SIG-M5 treated with dmso at 0.1 percent for 504 hours (cell line): ENCODE measurements around the gene MAD1L1.

Experiments
- DNase-seq: peaks from one replicate; lab custom pipeline; 2025; ENCODE audit not compliant: unreplicated experiment; lab: John Stamatoyannopoulos, UW

MAD1L1 gene

DNA sequence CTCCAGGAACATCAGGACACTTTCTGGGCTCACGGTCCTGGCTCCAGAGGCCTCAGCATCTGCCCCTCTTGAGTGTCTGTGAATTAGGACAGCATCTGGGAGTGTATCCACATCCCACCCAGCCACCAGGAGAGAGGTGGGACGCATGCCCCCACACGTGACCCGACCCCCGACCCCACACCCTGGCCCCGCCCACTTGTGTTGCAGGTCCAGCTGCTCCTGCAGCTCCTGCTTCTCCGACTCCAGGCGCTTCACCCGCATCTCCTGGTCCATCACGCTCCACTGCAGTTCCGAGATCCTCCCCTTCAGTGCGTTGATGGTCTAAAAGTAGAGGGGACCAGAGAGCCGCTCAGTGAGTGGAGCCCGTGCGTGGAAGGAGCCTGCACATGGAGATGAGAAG, 13.6 kb downstream of the MAD1L1 start:
- DNase-seq: no peak

DNA sequence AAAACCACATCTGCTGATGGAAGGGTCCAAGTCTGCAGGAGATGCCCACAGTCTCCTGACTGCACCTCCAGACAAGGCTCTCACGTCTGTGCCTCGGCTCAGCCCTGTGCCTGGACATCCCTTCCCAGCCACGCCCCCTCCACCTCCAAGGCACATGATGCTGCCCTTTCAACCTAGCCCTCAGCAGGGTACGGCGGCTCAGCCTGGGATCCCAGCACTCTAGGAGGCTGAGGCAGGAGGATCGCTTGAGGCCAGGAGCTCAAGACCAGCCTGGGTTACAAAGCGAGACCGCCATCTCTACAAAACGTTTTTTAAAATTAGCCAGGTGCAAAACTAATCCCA, 14.3 kb downstream of the MAD1L1 start:
- DNase-seq: no peak

GRCh38 chr7:2217716-2218443, 14.9 kb downstream of the MAD1L1 start:
- no peak for DNase-seq

GRCh38 chr7:2217206-2217605, 15.5 kb downstream of the MAD1L1 start:
- no peak for DNase-seq

- no peak for DNase-seq
These were observed 16.9 kb downstream of the MAD1L1 start for GRCh38 chr7:2215851-2216250.

DNA sequence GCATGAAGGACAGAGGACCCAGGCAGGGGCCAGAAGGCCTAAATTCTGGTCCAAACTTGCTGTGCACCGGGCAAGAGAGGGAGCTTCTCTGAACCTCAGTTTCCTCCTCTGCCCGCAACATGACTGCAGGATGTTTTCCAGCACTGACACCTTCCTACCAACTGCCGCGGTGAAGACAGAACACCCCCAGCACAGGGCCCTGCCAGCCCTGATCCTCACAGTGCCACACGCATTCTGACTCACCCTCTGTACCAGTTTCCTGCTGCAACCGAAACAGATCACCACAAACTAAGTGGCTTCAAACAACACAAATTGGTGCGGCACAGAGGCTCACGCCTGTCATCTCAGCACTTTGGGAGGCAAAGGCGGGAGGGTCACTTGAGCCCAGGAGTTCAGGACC, 18.1 kb downstream of the MAD1L1 start:
- no peak for DNase-seq

DNA sequence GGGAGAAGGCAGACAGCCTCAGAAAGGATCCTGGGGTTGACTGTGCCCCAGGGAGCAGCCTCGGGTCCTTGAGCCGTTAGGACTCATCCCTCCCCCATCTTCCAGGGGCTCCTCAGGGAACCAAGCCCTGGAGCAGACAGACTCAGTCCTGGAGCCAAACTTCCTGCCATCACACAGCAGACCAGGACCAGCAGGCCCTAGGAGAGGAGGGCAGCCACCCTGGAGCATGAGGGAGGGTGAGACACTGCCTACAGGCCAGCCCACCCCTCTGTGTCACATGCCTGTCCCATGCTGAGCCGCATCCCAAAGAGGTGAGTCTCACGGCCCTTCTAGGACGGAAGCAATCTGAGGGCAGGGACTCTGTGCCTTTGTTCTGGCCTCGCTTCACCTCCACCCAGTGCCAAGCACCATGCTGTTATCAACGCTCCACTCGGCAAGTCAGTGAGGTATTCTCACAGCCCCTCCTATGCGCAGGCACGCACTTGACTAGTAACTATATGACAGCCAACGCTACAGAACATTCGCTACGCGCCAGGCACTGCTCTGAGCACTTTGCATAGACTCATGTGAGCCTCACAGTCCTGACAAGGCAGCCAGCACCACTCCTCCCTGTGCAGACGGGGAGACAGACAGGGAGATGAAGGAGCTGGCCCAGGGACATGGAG, 19.1 kb downstream of the MAD1L1 start:
- no peak for DNase-seq

DNA sequence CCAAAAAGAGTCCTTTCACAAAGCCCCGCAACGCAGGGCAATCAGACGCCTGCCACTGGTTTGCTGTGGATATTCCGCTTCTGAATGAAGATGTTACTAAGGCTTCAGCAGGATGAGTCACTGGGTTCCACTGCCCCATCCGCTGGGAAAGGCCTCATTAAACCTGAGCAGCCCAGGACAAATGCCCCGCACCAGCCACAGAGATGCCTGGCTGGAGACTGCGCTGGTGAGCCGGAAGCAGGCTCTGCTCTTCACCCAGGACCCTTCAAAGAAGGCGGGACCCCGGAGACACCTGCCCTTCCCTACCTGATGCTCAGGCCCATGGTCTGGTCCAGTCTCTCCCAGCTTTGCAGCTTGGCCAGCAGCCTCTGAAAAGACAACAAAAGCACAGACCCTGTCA, 19.8 kb downstream of the MAD1L1 start:
- DNase-seq: no peak

- DNase-seq: no peak
These were observed 20.8 kb downstream of the MAD1L1 start for GRCh38 chr7:2211926-2212325.

- no peak for DNase-seq
These were observed 21.4 kb downstream of the MAD1L1 start for GRCh38 chr7:2211259-2211880.

DNA sequence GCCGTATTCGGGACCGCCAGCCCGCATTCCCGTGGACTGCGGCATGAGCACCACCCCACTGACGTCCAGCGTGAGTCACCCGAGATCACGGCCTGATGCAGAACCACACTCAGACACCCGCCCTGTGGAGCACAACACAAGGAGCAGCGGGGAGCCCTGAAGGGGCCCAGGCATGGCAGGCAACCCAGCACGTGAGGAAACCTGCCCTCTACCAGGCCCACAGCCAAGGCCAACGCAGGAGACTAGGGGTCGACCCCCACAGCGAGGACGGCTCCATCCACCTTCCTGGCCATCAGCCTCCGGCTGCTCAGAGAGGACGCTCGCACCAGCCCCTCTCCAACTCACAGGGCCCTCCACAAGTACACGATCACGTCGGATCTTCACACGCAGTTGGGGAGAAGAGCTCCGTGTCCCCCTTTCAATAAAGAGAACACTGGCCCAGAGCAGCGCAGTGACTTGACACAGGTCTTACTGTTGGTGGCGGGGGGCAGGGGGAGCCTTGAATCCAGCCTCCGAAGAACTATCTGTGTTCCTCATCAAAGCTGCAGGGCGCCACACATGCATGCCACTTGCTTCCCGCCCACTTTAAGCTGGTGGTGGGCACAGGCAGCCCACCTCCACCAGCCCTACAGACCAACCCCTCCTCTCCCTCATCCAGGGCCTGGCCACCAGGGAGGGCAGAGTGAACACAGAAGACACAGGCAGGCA, 22.0 kb downstream of the MAD1L1 start:
- DNase-seq: no peak

DNA sequence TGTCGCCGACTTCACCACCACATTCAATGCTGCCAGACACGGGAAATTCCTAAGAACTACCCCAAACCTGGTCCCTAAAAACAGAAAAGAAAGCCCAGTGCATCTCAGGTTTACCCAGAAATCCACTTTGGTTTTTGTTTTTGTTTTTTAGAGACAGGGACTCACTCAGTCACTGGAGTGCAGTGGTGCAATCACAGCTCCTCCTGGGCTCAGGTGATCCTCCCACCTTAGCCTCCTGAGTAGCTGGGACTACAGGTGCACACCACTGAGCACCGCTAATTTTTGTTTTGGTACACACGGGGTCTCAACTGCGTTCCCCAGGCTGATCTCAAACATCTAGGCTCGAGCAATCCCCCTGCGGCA, 22.8 kb downstream of the MAD1L1 start:
- no peak for DNase-seq

- DNase-seq: peak; percentile 33
These were observed 23.4 kb downstream of the MAD1L1 start for GRCh38 chr7:2209146-2209960.

- DNase-seq: no peak
These were observed 24.0 kb downstream of the MAD1L1 start for GRCh38 chr7:2208712-2209111.

- DNase-seq: no peak
These were observed 27.5 kb downstream of the MAD1L1 start for GRCh38 chr7:2205036-2205780.

DNA sequence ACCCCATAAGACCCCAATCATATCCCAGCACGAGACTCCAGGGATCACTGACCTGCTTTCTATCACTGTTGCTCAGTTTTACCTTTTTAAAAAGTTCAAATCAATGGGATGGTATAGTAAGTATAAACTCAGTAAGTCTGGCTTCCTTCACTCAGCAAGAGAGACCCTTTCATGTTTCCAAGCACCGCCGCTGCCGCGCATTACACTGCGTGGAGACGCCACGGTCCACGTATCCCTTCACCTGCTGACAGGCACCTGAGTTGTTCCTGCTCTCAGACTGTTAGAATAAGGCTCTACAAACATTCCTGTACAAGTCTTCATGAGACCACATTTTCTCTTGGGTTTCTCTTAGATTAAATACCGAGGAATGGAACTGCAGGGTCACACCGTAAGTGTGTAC, 28.3 kb downstream of the MAD1L1 start:
- no peak for DNase-seq

DNA sequence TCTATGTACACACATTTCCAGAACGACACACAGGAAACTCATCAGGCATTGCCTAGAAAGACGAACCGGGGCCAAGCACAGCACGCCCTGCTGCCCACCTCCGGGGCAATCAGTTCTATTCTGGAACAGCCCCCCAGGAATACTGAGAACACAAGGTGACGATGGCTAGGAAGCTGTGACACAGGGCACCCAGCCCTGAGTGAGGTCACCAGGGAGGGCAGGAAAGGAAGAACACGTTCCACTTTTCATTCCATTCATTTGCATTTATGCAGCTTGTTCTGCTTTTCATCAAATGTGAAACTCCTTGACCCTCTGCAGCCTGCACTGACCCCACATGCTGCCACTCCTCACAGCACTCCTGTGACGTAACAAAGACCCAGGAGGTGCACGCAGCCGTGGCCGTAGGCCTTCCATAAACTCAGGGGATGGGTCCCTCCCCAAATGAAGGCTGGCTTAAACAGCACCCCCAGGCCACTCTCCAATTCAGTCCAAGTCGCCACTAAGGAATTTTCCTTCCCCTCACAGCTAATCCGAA, 28.9 kb downstream of the MAD1L1 start:
- DNase-seq: no peak

- no peak for DNase-seq
These were observed 29.6 kb downstream of the MAD1L1 start for GRCh38 chr7:2202901-2203765.

- DNase-seq: no peak
These were observed 30.4 kb downstream of the MAD1L1 start for GRCh38 chr7:2202361-2202761.
